GM19324 (cell line): ENCODE measurements around the gene STEAP4.

Source experiments
- ATAC-seq: cut with Tn5 transposase; IDR thresholded peaks from one replicate; pipeline ENCODE4 v1.9.1; 2021; ENCODE audit warnings: mild to moderate bottlenecking, moderate library complexity; ENCODE audit not compliant: unreplicated experiment, low FRiP score

STEAP4 gene

GRCh38 chr7:88314061-88314491 lies 7.4 kb upstream of the STEAP4 start:
- ATAC-seq = no peak

GRCh38 chr7:88312061-88312663 lies 5.5 kb upstream of the STEAP4 start:
- ATAC-seq = no peak

GRCh38 chr7:88311675-88312036 lies 5.0 kb upstream of the STEAP4 start:
- ATAC-seq = no peak

- ATAC-seq = no peak
Measured at GRCh38 chr7:88310956-88311674, 4.4 kb upstream of the STEAP4 start.

- no peak for ATAC-seq
Measured at GRCh38 chr7:88309819-88310218, 3.1 kb upstream of the STEAP4 start.

GRCh38 chr7:88307823-88308222 lies 1.1 kb upstream of the STEAP4 start:
- ATAC-seq = no peak

GRCh38 chr7:88307412-88307811 lies 718 bp upstream of the STEAP4 start:
- ATAC-seq = no peak

GRCh38 chr7:88305044-88305443 lies 1.6 kb downstream of the STEAP4 start:
- ATAC-seq = no peak

- no peak for ATAC-seq
Measured at GRCh38 chr7:88302486-88302885, 4.2 kb downstream of the STEAP4 start.

- ATAC-seq = no peak
Measured at GRCh38 chr7:88301924-88302323, 4.8 kb downstream of the STEAP4 start.

- no peak for ATAC-seq
Measured at GRCh38 chr7:88300401-88300945, 6.2 kb downstream of the STEAP4 start.

- no peak for ATAC-seq
Measured at GRCh38 chr7:88299126-88299525, 7.6 kb downstream of the STEAP4 start.

- no peak for ATAC-seq
Measured at GRCh38 chr7:88293866-88294265, 12.8 kb downstream of the STEAP4 start.

GRCh38 chr7:88291398-88292173 lies 15.1 kb downstream of the STEAP4 start:
- ATAC-seq = no peak

GRCh38 chr7:88290491-88290890 lies 16.2 kb downstream of the STEAP4 start:
- ATAC-seq = no peak

GRCh38 chr7:88289564-88290025 lies 17.1 kb downstream of the STEAP4 start:
- ATAC-seq = no peak

- no peak for ATAC-seq
Measured at GRCh38 chr7:88281749-88282148, 24.9 kb downstream of the STEAP4 start.

GRCh38 chr7:88280801-88281200 lies 25.9 kb downstream of the STEAP4 start:
- no peak for ATAC-seq

GRCh38 chr7:88279323-88279722 lies 27.4 kb downstream of the STEAP4 start:
- no peak for ATAC-seq

GRCh38 chr7:88278881-88279280 lies 27.8 kb downstream of the STEAP4 start:
- no peak for ATAC-seq

- no peak for ATAC-seq
Measured at GRCh38 chr7:88276605-88277153, 30.0 kb downstream of the STEAP4 start.
